Ammon's horn (tissue), 1 donor: ENCODE data around the gene PRDM1.

Experiments used
- DNase-seq: peaks from one replicate; pipeline ENCODE4 v3.0.0-alpha.2; 2016; ENCODE audit warnings: low spot score

The PRDM1 gene

DNA sequence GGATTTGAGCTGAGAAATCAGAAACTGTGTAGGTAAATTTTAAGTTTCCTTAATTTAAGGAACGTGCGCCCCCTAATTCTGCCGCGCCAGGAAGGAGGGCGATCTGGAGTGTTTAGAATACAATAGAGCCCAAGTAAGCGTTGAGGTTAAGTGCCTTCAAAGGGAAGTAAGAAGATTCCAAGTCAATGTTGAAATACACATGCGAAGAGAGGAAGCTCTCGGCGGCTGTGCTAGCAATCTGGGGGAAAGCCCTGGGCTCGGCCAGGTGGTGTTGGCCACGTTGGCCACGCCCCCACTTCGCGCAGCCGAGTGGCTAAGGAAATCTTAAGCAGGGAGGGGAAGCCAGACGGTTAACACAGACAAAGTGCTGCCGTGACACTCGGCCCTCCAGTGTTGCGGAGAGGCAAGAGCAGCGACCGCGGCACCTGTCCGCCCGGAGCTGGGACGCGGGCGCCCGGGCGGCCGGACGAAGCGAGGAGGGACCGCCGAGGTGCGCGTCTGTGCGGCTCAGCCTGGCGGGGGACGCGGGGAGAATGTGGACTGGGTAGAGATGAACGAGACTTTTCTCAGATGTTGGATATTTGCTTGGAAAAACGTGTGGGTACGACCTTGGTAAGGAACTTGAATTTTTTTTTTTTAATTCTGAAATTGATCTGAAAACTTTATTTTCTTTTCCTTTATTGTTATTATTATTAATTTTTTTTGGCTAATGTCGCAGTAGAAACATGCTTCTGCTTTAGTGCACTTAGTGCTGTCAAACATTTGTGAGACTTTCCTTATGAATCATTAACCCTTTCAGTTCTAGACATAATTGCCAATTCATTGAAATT is at the start of gene PRDM1:
Gene PRDM1, plus strand, starts transcription at position 353 of the 830 bp plus-strand sequence. Its CDS starts 218 bp downstream, at position 571.
- peak; percentile 70 for DNase-seq

DNA sequence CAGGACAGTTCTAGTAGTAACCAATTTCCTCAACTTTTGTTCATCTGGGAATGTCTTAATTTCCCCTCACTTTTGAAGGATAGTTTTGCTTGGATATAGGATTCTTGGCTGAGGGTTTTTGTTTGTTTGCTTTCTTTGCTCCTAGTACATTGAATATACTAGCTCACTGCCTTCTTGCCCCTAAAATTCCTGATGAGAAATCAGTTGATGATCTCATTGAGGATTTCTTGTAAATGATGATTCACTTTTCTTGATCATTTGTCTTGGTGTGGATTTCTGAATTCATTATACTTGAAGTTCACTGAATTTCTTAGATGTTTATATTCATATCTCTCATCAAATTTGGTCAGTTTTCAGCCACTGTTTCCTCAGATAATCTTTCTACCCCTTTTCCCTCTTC is 49.1 kb upstream of the PRDM1 start:
- DNase-seq, result no peak

DNA sequence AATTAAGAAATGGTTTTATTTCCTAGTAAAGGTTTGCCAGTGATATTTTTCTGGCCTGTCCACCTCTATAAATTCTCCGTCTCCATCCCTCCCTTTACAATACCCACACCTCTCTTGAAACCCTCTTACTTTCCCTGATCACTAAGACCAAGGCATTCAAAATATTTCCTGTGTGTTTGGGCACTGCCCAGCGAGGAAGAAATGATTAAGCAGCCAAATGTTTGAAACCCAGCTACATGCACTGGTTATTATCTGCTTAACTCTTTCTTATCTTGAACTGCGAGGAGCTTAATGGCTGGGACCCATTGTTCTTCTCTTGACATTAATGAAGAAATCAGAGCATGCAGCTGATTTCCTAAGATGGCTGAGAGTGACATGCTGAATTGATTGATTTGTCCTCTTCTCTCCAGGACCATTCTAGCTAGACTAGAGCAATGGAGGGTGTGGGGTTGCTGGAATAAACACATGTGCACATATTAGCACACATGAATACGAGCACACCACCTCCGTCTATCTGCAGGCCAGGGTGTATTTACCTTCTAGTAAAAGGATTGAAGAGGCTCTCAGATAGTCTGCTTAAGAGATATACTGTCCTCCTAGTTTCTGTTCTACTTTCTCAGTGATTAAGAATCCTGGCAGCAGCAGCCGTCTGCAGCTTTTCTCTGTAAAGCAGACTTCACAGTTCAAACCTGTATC is 46.1 kb upstream of the PRDM1 start:
- DNase-seq, result no peak

DNA sequence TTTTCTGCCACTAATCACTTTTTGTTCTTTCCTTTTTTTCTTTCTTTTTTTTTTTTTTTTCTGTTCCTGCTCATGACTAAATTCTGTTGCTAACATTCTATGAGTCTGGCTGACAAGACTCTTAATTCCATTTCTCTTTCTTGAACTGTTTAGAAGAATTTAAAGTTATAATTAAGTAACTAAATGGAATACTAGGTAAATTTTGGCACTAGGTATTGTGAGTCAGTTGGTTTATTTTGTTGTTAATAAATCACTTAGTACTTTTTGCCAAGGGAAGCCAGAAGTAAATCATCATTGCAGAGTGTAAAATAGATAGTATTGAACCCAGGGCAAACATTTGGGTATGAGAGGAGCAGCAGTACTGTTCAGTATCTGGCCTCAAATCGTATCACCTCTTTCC is 42.0 kb upstream of the PRDM1 start:
- no peak for DNase-seq

- no peak for DNase-seq
Measured at GRCh38 chr6:106045077-106045476, 41.1 kb upstream of the PRDM1 start.

- DNase-seq, result no peak
Measured at GRCh38 chr6:106046116-106046853, 39.9 kb upstream of the PRDM1 start.

DNA sequence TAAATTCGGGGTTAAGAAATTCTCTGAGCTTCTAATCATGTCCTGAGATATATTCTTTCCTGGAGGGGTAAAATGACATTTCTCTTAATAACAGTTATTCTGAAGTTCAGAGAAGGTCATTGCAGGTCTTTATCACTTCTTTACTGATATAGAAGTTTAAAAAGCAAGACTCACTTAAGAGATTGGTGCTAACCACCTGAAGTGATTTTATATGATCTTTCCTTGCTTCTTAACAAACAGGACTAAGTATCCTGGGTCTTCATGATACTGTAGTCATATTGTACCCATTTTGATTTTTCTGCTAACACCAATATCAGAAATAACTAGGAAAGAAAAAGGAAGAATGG is 39.3 kb upstream of the PRDM1 start:
- DNase-seq, result no peak

- DNase-seq, result no peak
Measured at GRCh38 chr6:106048336-106048735, 37.8 kb upstream of the PRDM1 start.

GRCh38 chr6:106050538-106050937 is 35.6 kb upstream of the PRDM1 start:
- no peak for DNase-seq

- DNase-seq, result no peak
Measured at GRCh38 chr6:106051226-106051625, 34.9 kb upstream of the PRDM1 start.

- DNase-seq, result no peak
Measured at GRCh38 chr6:106053484-106054205, 32.5 kb upstream of the PRDM1 start.

GRCh38 chr6:106055489-106055888 is 30.6 kb upstream of the PRDM1 start:
- DNase-seq, result no peak

DNA sequence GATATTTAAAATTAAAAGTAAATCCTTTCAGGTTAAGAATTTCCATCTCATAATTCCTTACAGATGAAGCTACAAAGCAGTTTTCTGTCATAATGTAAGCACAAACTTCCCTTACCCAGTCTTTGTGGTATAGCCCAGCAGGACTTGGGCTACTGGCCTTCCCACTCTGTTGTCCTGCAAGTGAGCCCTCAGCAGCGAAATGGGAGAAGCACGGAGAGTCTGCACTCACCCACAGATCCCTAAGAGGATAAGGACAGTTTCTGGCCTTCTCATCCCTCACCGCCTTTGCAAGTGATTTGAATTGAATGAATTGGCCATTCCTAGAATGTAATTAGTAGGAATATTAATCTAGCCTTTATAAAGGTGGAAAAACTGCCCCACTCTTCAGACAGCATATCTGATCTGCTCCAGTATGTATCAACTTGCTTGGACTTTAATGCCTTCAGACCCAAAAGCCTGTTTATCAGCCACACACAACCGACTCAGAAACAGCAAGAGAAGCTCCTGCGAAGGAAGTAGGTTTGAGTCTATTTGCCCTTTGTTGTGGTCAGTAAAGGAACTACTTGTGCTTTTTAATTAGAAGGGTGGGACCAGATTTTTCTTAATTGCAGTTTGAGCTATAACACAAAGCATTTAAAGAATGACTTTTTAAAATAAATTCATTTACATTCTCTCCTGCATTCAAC is 29.9 kb upstream of the PRDM1 start:
- no peak for DNase-seq

DNA sequence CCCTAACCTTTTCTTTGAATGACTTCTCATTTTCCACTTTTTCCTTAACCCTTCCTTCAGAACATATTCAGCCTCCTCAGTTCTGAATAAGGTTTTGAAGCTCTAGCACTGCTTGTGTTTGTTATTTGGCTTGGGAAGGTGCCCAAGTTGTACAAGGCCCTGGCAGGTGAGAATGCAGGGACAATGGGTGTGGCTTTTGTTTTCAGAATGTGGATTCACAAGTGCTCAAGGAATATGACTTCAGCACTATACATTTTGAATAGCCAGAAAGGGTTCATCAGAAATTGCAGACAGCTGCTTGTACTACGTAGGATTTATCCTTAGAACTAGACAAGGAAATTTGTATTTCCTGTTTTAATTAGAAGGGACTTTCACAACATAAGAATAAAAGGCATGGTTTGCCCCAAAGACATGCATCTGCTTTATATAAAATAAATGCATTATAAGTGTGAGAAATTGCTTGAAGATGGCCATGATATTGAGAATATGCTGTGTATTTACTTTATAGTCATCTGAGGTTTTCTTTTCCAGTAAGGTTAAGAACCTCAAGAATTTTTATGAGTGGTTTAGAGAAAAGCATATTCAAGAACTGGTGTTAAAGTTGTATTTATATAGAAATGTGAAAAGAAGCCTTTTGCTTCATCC is 29.3 kb upstream of the PRDM1 start:
- no peak for DNase-seq

DNA sequence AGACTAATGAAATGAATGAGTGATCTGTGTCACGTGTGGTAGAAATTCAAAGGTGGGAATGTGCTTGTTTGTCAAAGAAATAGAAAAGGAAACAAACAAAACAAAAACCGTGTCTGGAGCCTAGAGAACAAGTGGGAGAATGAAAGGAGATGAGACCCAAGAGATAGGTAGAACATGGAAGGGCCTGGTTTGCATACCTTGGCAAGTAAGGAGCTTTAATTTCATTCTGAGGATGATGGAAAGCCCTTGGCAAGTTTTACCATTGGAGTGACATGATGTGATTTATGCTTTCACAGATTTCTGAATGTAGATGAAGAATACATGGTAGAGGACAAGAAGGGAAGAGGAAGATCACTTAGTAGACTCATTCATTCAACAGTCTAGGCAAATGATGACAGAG is 26.8 kb upstream of the PRDM1 start:
- no peak for DNase-seq

DNA sequence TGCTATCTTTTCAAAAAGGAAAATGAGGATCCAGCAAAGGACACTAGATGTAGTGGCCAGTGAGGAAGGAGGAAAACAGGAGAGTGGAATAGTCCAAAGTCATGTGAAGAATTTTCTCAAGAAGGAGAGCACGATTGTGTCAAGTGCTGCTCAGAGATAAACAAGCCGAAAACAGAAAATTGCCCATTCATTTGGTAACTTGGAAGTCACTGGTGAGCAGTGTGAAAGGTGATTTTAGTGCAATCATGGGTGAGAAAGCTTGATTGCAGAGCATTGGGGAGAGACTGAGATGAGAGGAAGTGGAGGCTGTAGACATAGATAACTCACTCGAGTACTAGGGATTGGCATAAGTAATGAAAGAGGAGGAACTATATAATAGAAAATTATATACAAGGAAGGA is 26.0 kb upstream of the PRDM1 start:
- DNase-seq, result no peak

- DNase-seq, result no peak
Measured at GRCh38 chr6:106063448-106063850, 22.7 kb upstream of the PRDM1 start.

DNA sequence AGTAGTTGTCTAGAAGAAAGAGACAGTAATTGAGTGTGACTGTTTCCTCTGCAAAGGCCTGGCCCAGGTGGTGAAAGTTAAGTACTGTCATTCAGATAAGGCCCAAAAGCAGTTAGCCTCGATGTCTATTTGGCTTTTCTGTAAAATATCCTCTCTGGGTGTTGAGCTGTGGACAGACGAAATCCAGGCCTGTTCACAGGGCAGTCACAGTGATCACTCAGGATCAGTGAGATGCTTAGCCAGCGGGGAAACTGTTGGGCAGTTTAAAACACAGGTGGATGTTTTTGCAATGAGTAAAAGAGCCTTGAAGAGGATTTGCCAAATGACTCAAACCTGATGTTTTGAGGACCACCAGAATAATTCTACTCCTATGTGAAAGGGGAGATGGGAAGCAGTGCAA is 22.0 kb upstream of the PRDM1 start:
- no peak for DNase-seq

DNA sequence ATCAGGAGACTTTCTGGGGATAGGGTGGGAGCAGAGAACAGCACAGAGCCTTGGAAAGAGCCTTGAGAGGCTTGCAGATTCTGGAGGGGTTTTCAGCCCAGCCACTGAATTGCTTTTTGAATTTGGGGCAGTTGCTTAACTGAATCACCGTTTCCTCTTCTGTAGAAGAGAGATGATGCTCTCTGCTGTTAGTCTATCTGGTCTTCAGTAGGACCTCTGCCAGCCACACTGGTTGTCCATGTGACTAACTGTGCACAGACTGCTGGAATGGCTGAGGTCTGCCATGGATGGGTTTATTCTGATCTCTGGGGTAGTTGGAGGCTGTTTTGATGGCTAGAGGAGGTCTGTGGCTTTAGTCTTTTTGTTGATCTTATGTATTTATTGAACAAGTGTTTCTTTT is 21.4 kb upstream of the PRDM1 start:
- DNase-seq, result no peak

- no peak for DNase-seq
Measured at GRCh38 chr6:106066989-106067388, 19.1 kb upstream of the PRDM1 start.

- no peak for DNase-seq
Measured at GRCh38 chr6:106069478-106069877, 16.7 kb upstream of the PRDM1 start.
